Esophagus squamous epithelium (tissue), 5 donors: ENCODE data around the gene LTBP1. TPM values are rescaled to one million over a fixed set of nuclear protein-coding genes. Genes with fewer than 3 reads are reported as not detected.

ENCODE experiments used
- DNase-seq: peaks from one replicate; lab custom pipeline; 2025; lab: John Stamatoyannopoulos, UW
- H3K27ac ChIP-seq, 4 donors: fragments of 200-600 bp; sonication (generic); one replicate each; pipeline ENCODE4 v1.5.1; 2016 to 2019; ENCODE audit warnings: mild to moderate bottlenecking in 1 of 4
- H3K27me3 ChIP-seq, 4 donors: fragments of 200-600 bp; sonication (generic); 1 replicate in 3 of 4; 2 replicates in 1 of 4; pipeline versions ENCODE4 v1.5.1 to v1.6.0; 2017 to 2021; ENCODE audit warnings: antibody characterized with exemption in 1 of 4
- H3K36me3 ChIP-seq, 3 donors: fragments of 200-600 bp; sonication (generic); one replicate each; pipeline ENCODE4 v1.5.1; 2016 to 2019
- H3K4me1 ChIP-seq, 3 donors: fragments of 200-600 bp; sonication (generic); one replicate each; pipeline ENCODE4 v1.5.1; 2017 to 2019
- H3K4me3 ChIP-seq, 4 donors: fragments of 200-600 bp; sonication (generic); 1 replicate in 3 of 4; 2 replicates in 1 of 4; pipeline ENCODE4 v1.5.1; 2016 to 2019; ENCODE audit warnings: mild to moderate bottlenecking in 2 of 4, moderate library complexity in 1 of 4
- H3K9me3 ChIP-seq, 3 donors: fragments of 200-600 bp; sonication (generic); one replicate each; pipeline ENCODE4 v1.5.1; 2016 to 2019
- POLR2A ChIP-seq, 4 donors: fragments of 450-650 bp; IDR thresholded peaks; one replicate each; pipeline ENCODE4 v1.6.1; 2017; ENCODE audit warnings: antibody characterized with exemption in 4 of 4, mild to moderate bottlenecking in 4 of 4, moderate library complexity in 3 of 4
- WGBS, 2 donors: methylation state at CpG; one replicate each; pipeline ENCODE4 v1.1.5; 2018; 5-methylcytosine and 5-hydroxymethylcytosine counted together
- intact Hi-C: fragments of 100-400 bp; cut with DNase I; formaldehyde crosslinking; loops from one replicate; pipeline ENCODE4 v1.15.0; 2022
- total RNA-seq, 4 donors: library from RNA; depleted of rRNA; stranded (reverse); fragments of >200 nt; gene quantifications; one replicate each; pipeline ENCODE4 v1.1.0, GENCODE V29; 2016
- TF ChIP-seq, protein P1 (sequence below), 6 experiments: fragments of 450-650 bp in 4 of 6; fragments of 200-600 bp in 2 of 6; sonication (generic) in 2 of 6; IDR thresholded peaks; one replicate each; pipeline ENCODE4 v1.5.1; 2016 to 2019; ENCODE audit warnings: antibody characterized with exemption in 6 of 6, mild to moderate bottlenecking in 4 of 6, moderate library complexity in 4 of 6
- donor health status: DM: yes; HTN: yes; CAD: no.

LTBP1 gene
- total RNA-seq, 4 donors from 2014 or later, result 5.5 to 69.4 (median 32.6) TPM

DNA sequence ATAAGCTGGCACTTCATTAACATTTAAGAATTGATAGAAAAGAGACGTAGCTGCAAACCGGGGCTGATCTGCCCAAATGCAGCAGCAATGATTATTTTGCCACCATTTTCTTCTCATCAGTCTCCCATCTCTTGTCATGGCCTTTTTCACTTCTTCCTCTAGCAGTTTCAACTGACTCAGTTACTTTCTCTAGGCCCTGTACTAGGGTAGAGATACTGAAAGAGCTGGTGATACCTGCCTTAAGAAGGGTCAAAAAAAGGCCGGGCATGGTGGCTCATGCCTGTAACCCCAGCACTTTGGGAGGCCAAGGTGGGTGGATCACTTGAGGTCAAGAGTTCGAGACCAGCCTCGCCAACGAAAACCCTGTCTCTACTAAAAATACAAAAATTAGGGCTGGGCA, 127.4 kb downstream of the LTBP1 start:
- Histone ChIP-seq H3K4me1 (peaks cover 0 to 24% (median 9%) of the 10 kb centered on the region in 3 donors), H3K9me3 (no peaks in the 10 kb centered on the region), H3K36me3 (no peaks in the 10 kb centered on the region), H3K27ac (no peak overlapping the region), H3K4me3 (no peak overlapping the region), H3K27me3 (no peaks in the 10 kb centered on the region)
- TF ChIP-seq, protein P1, sequence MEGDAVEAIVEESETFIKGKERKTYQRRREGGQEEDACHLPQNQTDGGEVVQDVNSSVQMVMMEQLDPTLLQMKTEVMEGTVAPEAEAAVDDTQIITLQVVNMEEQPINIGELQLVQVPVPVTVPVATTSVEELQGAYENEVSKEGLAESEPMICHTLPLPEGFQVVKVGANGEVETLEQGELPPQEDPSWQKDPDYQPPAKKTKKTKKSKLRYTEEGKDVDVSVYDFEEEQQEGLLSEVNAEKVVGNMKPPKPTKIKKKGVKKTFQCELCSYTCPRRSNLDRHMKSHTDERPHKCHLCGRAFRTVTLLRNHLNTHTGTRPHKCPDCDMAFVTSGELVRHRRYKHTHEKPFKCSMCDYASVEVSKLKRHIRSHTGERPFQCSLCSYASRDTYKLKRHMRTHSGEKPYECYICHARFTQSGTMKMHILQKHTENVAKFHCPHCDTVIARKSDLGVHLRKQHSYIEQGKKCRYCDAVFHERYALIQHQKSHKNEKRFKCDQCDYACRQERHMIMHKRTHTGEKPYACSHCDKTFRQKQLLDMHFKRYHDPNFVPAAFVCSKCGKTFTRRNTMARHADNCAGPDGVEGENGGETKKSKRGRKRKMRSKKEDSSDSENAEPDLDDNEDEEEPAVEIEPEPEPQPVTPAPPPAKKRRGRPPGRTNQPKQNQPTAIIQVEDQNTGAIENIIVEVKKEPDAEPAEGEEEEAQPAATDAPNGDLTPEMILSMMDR (IDR thresholded peaks at IDR 0.05), result no peak
- no peak for TF ChIP-seq POLR2A (IDR thresholded peaks at IDR 0.05)
- 90 to 96% methylated on average over 6 of the region's 6 CpGs for WGBS, 2 donors
- intact Hi-C loops, result no loop called here
- no peak for DNase-seq

GRCh38 chr2:33077311-33077710, 130.6 kb downstream of the LTBP1 start:
- Histone ChIP-seq H3K27ac (peak overlapping the region in 1 of 4 donors; percentile 8), H3K4me1 (peaks cover 0 to 4% (median 0%) of the 10 kb centered on the region in 3 donors), H3K36me3 (no peaks in the 10 kb centered on the region), H3K9me3 (no peaks in the 10 kb centered on the region), H3K4me3 (no peak overlapping the region), H3K27me3 (no peaks in the 10 kb centered on the region)
- WGBS, 2 donors, result 69 to 72% methylated on average over 8 of the region's 8 CpGs
- no peak for TF ChIP-seq POLR2A (IDR thresholded peaks at IDR 0.05)
- TF ChIP-seq, protein P1 (IDR thresholded peaks at IDR 0.05), result no peak
- DNase-seq, result no peak
- intact Hi-C loops, result no loop called here

DNA sequence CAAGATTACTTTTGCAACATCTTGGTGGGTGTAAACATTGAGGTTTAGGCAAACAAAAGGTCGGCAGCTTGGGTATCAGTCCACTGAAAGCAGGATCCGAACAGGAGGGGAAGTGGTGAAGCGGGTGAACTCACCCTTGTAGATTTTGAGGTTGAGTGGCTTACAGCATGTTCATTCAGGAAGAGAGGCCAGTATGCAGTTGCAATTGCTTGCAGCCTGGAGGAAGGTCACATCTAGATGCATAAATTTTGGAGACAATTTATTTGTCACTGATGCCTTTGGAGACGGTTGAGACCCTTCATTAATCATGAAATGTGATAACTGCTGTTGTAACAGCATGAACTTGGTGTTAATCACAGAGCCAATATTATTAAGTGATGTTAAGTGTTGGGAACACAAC, 131.1 kb downstream of the LTBP1 start:
- intact Hi-C loops, result no loop called here
- TF ChIP-seq, protein P1 (IDR thresholded peaks at IDR 0.05), result peak in 1 of 6 experiments; percentile 19
- TF ChIP-seq POLR2A (IDR thresholded peaks at IDR 0.05), result no peak
- no peak for DNase-seq

DNA sequence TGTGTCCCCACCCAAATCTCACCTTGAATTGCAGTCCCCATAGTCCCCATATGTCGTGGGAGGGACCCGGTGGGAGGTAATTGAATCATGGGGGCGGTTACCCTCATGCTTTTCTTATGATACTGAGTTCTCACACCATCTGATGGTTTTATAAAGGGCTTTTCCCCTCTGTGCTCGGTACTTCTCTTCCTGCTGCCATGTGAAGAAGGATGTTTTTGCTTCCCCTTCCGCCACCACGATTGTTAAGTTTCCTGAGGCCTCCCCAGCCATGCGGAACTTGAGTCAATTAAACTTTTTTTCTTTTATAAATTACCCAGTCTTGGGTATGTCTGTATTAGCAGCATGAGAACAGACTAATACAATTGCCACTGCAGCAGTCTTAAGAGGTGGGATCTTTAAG, 134.9 kb downstream of the LTBP1 start:
- no peaks in the 10 kb centered on the region for H3K27me3 ChIP-seq
- no peak overlapping the region for H3K27ac ChIP-seq
- WGBS, 2 donors, result 72 to 78% methylated on average over 7 of the region's 7 CpGs
- no peak for TF ChIP-seq POLR2A (IDR thresholded peaks at IDR 0.05)
- TF ChIP-seq, protein P1 (IDR thresholded peaks at IDR 0.05), result no peak
- H3K9me3 ChIP-seq, result no peaks in the 10 kb centered on the region
- DNase-seq, result no peak
- peaks cover 12 to 28% (median 14%) of the 10 kb centered on the region in 3 donors for H3K4me1 ChIP-seq
- H3K36me3 ChIP-seq, result no peaks in the 10 kb centered on the region
- intact Hi-C loops, result no loop called here
- no peak overlapping the region for H3K4me3 ChIP-seq

More for the DNA sequence above, 131.1 kb downstream of the LTBP1 start:
- peaks cover 0 to 2% (median 0%) of the 10 kb centered on the region in 3 donors for H3K4me1 ChIP-seq
- whole genome bisulfite sequencing, 2 donors, result 38 to 40% methylated on average over 4 of the region's 4 CpGs
- no peaks in the 10 kb centered on the region for H3K36me3 ChIP-seq
- H3K4me3 ChIP-seq, result no peak overlapping the region
- H3K27me3 ChIP-seq, result no peaks in the 10 kb centered on the region
- peak overlapping the region in 1 of 4 donors; percentile 8 for H3K27ac ChIP-seq
- H3K9me3 ChIP-seq, result no peaks in the 10 kb centered on the region

DNA sequence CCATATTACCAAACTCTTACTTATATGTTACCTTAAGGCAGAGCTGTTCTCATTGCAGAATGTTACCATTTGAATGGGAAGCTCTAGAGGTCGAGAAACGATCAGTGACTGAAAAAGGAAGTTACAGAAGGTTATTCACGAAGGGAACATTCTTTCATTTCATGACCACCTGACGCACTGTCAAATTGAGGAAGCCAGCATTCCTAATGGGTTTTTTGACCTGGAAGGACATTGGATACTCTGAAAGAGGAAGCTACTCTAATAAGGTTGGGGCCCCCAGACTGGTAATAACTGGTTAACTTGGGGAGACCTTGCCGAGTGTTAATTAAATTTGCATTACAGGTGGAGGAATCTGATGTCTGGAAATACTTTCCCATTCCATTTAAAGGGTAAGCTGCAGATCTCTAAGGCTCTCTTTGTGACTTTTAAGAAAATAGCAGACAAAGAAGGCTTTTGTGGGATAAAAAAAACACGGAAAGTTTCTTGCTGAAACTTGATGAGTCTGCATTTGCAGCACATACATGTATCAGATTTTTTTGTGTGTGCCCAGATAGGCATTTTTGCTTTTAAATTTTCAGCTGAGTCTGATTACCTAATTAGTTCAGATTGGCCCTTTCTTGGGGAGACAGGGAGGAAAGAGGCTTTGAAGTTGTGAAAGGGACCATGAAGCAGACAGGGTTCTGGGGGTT, 137.1 kb downstream of the LTBP1 start:
- DNase-seq, result no peak
- H3K27me3 ChIP-seq, result no peaks in the 10 kb centered on the region
- intact Hi-C loops, result no loop called here
- no peak overlapping the region for H3K27ac ChIP-seq
- 61 to 66% methylated on average over 6 of the region's 6 CpGs for WGBS, 2 donors
- peaks cover 12 to 33% (median 14%) of the 10 kb centered on the region in 3 donors for H3K4me1 ChIP-seq
- no peak overlapping the region for H3K4me3 ChIP-seq
- no peak for TF ChIP-seq POLR2A (IDR thresholded peaks at IDR 0.05)
- TF ChIP-seq, protein P1 (IDR thresholded peaks at IDR 0.05), result no peak
- H3K9me3 ChIP-seq, result no peaks in the 10 kb centered on the region
- H3K36me3 ChIP-seq, result no peaks in the 10 kb centered on the region
